GM19239 (cell line): ENCODE results near the gene SPSB1.

ENCODE experiments used
- DNase-seq: peaks from one replicate; pipeline ENCODE4 v3.0.0; 2011; ENCODE audit warnings: low spot score; ENCODE audit not compliant: insufficient read length
- FAIRE-seq: peaks from 2 replicates; lab custom pipeline; 2011; peaks lifted over from hg19 to GRCh38; lab: Jason Lieb, UNC

The SPSB1 gene

GRCh38 chr1:9292361-9293240 lies at the start of gene SPSB1:
Gene SPSB1, plus strand, starts transcription at chr1:9292894. Its CDS starts 62,998 bp downstream, at chr1:9355892.
- no peak for FAIRE-seq
- peak; percentile 75 for DNase-seq

- FAIRE-seq (no peak), DNase-seq (no peak)
Observed at GRCh38 chr1:9243066-9243739, 49.5 kb upstream of the SPSB1 start.

- FAIRE-seq, result no peak
- DNase-seq, result no peak
Observed at GRCh38 chr1:9244501-9245229, 48.0 kb upstream of the SPSB1 start.

GRCh38 chr1:9245230-9245619 lies 47.5 kb upstream of the SPSB1 start:
- FAIRE-seq, result no peak

GRCh38 chr1:9245661-9246060 lies 47.0 kb upstream of the SPSB1 start:
- no peak for FAIRE-seq
- DNase-seq, result no peak

More at GRCh38 chr1:9245230-9245619, 47.5 kb upstream of the SPSB1 start:
- no peak for DNase-seq

- DNase-seq (no peak), FAIRE-seq (no peak)
Observed at GRCh38 chr1:9246215-9246614, 46.5 kb upstream of the SPSB1 start.

GRCh38 chr1:9246841-9247785 lies 45.6 kb upstream of the SPSB1 start:
- FAIRE-seq, result no peak

GRCh38 chr1:9247894-9248293 lies 44.8 kb upstream of the SPSB1 start:
- FAIRE-seq, result no peak

More at GRCh38 chr1:9246841-9247785, 45.6 kb upstream of the SPSB1 start:
- DNase-seq, result no peak

GRCh38 chr1:9248341-9249262 lies 44.1 kb upstream of the SPSB1 start:
- DNase-seq (no peak), FAIRE-seq (no peak)

More at GRCh38 chr1:9247894-9248293, 44.8 kb upstream of the SPSB1 start:
- DNase-seq, result no peak

- FAIRE-seq (no peak), DNase-seq (no peak)
Observed at GRCh38 chr1:9249263-9249533, 43.5 kb upstream of the SPSB1 start.

- peak; percentile 65 for DNase-seq
- FAIRE-seq, result no peak
Observed at GRCh38 chr1:9249534-9250410, 42.9 kb upstream of the SPSB1 start.

GRCh38 chr1:9250411-9251381 lies 42.0 kb upstream of the SPSB1 start:
- DNase-seq (no peak), FAIRE-seq (no peak)

- FAIRE-seq, result no peak
- no peak for DNase-seq
Observed at GRCh38 chr1:9251501-9251900, 41.2 kb upstream of the SPSB1 start.

GRCh38 chr1:9253004-9253403 lies 39.7 kb upstream of the SPSB1 start:
- DNase-seq, result no peak
- no peak for FAIRE-seq

GRCh38 chr1:9253453-9254105 lies 39.1 kb upstream of the SPSB1 start:
- FAIRE-seq (no peak), DNase-seq (no peak)

GRCh38 chr1:9256332-9256731 lies 36.4 kb upstream of the SPSB1 start:
- DNase-seq, result no peak
- FAIRE-seq, result no peak
